Stimulated activated effector memory CD8-positive, alpha-beta T cell treated with anti-CD3 and anti-CD28 coated beads, Interleukin-12 subunit alpha, Interleukin-12 subunit beta, amount 100 ng/mL, for 72 hours (primary cell): Measurements from ENCODE around the gene TRIO.
A peak's percentile ranks its signal among the peaks of the same experiment; 100 is the strongest.
"Not testable (repeated sequence)": the region's sequence is repeated elsewhere in the genome, so short reads cannot be mapped to it uniquely, and the experiment has no call there.

Source experiments
- ATAC-seq: fragments of 150-1000 bp; cut with Tn5 transposase; 2 replicates; pipeline ENCODE4 v1.10.0; 2021
- DNase-seq, 2 donors: peaks; one replicate each; pipeline ENCODE4 v3.0.0; 2021 to 2022; ENCODE audit warnings: low spot score in 2 of 2
- H3K27ac Mint-ChIP-seq: one replicate; pipeline ENCODE4 v1.8.0; 2022; ENCODE audit warnings: mild to moderate bottlenecking, mixed read lengths
- H3K36me3 Mint-ChIP-seq: one replicate; pipeline ENCODE4 v1.8.0; 2022; ENCODE audit warnings: mild to moderate bottlenecking, mixed read lengths
- H3K4me1 Mint-ChIP-seq: one replicate; pipeline ENCODE4 v1.8.0; 2022; ENCODE audit warnings: mixed read lengths
- H3K4me3 Mint-ChIP-seq: one replicate; pipeline ENCODE4 v1.8.0; 2022; ENCODE audit warnings: mild to moderate bottlenecking, mixed read lengths
- H3K9me3 Mint-ChIP-seq: one replicate; pipeline ENCODE4 v1.8.0; 2022; ENCODE audit warnings: mixed read lengths

Gene TRIO

GRCh38 chr5:14142827-14143545 is at the start of gene TRIO:
Gene TRIO, plus strand, starts transcription at chr5:14143342. Its CDS starts 384 bp downstream, at chr5:14143726.
- peak within 1 kb of the TSS; percentile 74 for H3K4me3 Mint-ChIP-seq
- peaks cover 12% of the 10 kb centered on the region for H3K4me1 Mint-ChIP-seq
- H3K9me3 Mint-ChIP-seq = no peaks in the 10 kb centered on the region
- ATAC-seq (peak; percentile 72), DNase-seq (peak; percentile 75 to 90)
- no peaks in the 10 kb centered on the region for H3K36me3 Mint-ChIP-seq
- peak within 1 kb of the TSS; percentile 40 for H3K27ac Mint-ChIP-seq

GRCh38 chr5:14097380-14097779 is 45.8 kb upstream of the TRIO start:
- not testable (repeated sequence) for H3K9me3 Mint-ChIP-seq, H3K4me1 Mint-ChIP-seq, DNase-seq, H3K4me3 Mint-ChIP-seq, ATAC-seq, H3K36me3 Mint-ChIP-seq, H3K27ac Mint-ChIP-seq

GRCh38 chr5:14097998-14098471 is 45.1 kb upstream of the TRIO start:
- ATAC-seq (no peak), DNase-seq (no peak)
- H3K9me3 Mint-ChIP-seq = peaks cover 4% of the 10 kb centered on the region
- H3K36me3 Mint-ChIP-seq = no peaks in the 10 kb centered on the region
- no peak overlapping the region for H3K27ac Mint-ChIP-seq
- no peak overlapping the region for H3K4me3 Mint-ChIP-seq
- no peaks in the 10 kb centered on the region for H3K4me1 Mint-ChIP-seq

GRCh38 chr5:14100281-14100680 is 42.9 kb upstream of the TRIO start:
- no peak overlapping the region for H3K27ac Mint-ChIP-seq
- peaks cover 4% of the 10 kb centered on the region for H3K9me3 Mint-ChIP-seq
- DNase-seq (no peak), ATAC-seq (no peak)
- no peaks in the 10 kb centered on the region for H3K36me3 Mint-ChIP-seq
- no peak overlapping the region for H3K4me3 Mint-ChIP-seq
- no peaks in the 10 kb centered on the region for H3K4me1 Mint-ChIP-seq

- Mint-ChIP-seq H3K4me1 (no peaks in the 10 kb centered on the region), H3K9me3 (peaks cover 4% of the 10 kb centered on the region), H3K4me3 (no peak overlapping the region), H3K36me3 (no peaks in the 10 kb centered on the region), H3K27ac (no peak overlapping the region)
- DNase-seq (no peak), ATAC-seq (no peak)
Measured at GRCh38 chr5:14101922-14102321, 41.2 kb upstream of the TRIO start.

GRCh38 chr5:14102666-14103065 is 40.5 kb upstream of the TRIO start:
- ATAC-seq = no peak
- Mint-ChIP-seq H3K36me3 (no peaks in the 10 kb centered on the region), H3K27ac (no peak overlapping the region), H3K9me3 (peaks cover 4% of the 10 kb centered on the region), H3K4me1 (no peaks in the 10 kb centered on the region), H3K4me3 (no peak overlapping the region)
- no peak for DNase-seq

- ATAC-seq = no peak
- H3K4me1 Mint-ChIP-seq = peaks cover 14% of the 10 kb centered on the region
- H3K4me3 Mint-ChIP-seq = no peak overlapping the region
- H3K36me3 Mint-ChIP-seq = no peaks in the 10 kb centered on the region
- H3K27ac Mint-ChIP-seq = no peak overlapping the region
- DNase-seq = no peak
- H3K9me3 Mint-ChIP-seq = peaks cover 3% of the 10 kb centered on the region
Measured at GRCh38 chr5:14105718-14106410, 37.3 kb upstream of the TRIO start.

GRCh38 chr5:14107536-14107935 is 35.6 kb upstream of the TRIO start:
- no peak overlapping the region for H3K4me3 Mint-ChIP-seq
- peaks cover 3% of the 10 kb centered on the region for H3K9me3 Mint-ChIP-seq
- ATAC-seq (peak; percentile 35), DNase-seq (no peak)
- no peaks in the 10 kb centered on the region for H3K36me3 Mint-ChIP-seq
- peaks cover 14% of the 10 kb centered on the region for H3K4me1 Mint-ChIP-seq
- no peak overlapping the region for H3K27ac Mint-ChIP-seq

GRCh38 chr5:14108170-14108996 is 34.8 kb upstream of the TRIO start:
- H3K4me1 Mint-ChIP-seq = peaks cover 14% of the 10 kb centered on the region
- H3K9me3 Mint-ChIP-seq = peaks cover 3% of the 10 kb centered on the region
- H3K36me3 Mint-ChIP-seq = no peaks in the 10 kb centered on the region
- peak overlapping the region; percentile 28 for H3K4me3 Mint-ChIP-seq
- no peak for DNase-seq
- peak; percentile 43 for ATAC-seq
- peak overlapping the region; percentile 52 for H3K27ac Mint-ChIP-seq

- H3K4me1 Mint-ChIP-seq = peaks cover 14% of the 10 kb centered on the region
- DNase-seq = peak in 1 of 2 donors; percentile 67
- H3K27ac Mint-ChIP-seq = peak overlapping the region; percentile 52
- no peaks in the 10 kb centered on the region for H3K36me3 Mint-ChIP-seq
- peaks cover 3% of the 10 kb centered on the region for H3K9me3 Mint-ChIP-seq
- peak; percentile 95 for ATAC-seq
- peak overlapping the region; percentile 28 for H3K4me3 Mint-ChIP-seq
Measured at GRCh38 chr5:14109041-14109747, 33.9 kb upstream of the TRIO start.

GRCh38 chr5:14109771-14110170 is 33.4 kb upstream of the TRIO start:
- Mint-ChIP-seq H3K4me3 (peak overlapping the region; percentile 28), H3K9me3 (peaks cover 3% of the 10 kb centered on the region), H3K36me3 (no peaks in the 10 kb centered on the region), H3K4me1 (peaks cover 14% of the 10 kb centered on the region), H3K27ac (no peak overlapping the region)
- DNase-seq = no peak
- ATAC-seq = no peak

- ATAC-seq = no peak
- peaks cover 14% of the 10 kb centered on the region for H3K4me1 Mint-ChIP-seq
- no peaks in the 10 kb centered on the region for H3K36me3 Mint-ChIP-seq
- no peak for DNase-seq
- H3K27ac Mint-ChIP-seq = no peak overlapping the region
- no peak overlapping the region for H3K4me3 Mint-ChIP-seq
- H3K9me3 Mint-ChIP-seq = peaks cover 3% of the 10 kb centered on the region
Measured at GRCh38 chr5:14110196-14110595, 32.9 kb upstream of the TRIO start.

GRCh38 chr5:14110680-14111079 is 32.5 kb upstream of the TRIO start:
- no peak overlapping the region for H3K27ac Mint-ChIP-seq
- peaks cover 3% of the 10 kb centered on the region for H3K9me3 Mint-ChIP-seq
- no peaks in the 10 kb centered on the region for H3K36me3 Mint-ChIP-seq
- DNase-seq (no peak), ATAC-seq (no peak)
- H3K4me3 Mint-ChIP-seq = no peak overlapping the region
- H3K4me1 Mint-ChIP-seq = peaks cover 14% of the 10 kb centered on the region

GRCh38 chr5:14112998-14113652 is 30.0 kb upstream of the TRIO start:
- Mint-ChIP-seq H3K4me1 (peaks cover 11% of the 10 kb centered on the region), H3K27ac (no peak overlapping the region), H3K36me3 (no peaks in the 10 kb centered on the region), H3K4me3 (no peak overlapping the region), H3K9me3 (peaks cover 3% of the 10 kb centered on the region)
- DNase-seq = no peak
- no peak for ATAC-seq
